OCI-LY1 (cell line): ENCODE results near the gene RALB.

ENCODE experiments used
- H2AFZ ChIP-seq: fragments of 200-600 bp; sonication (generic), shearing (Covaris generic); 2 replicates; pipeline ENCODE4 v1.6.0; 2014; ENCODE audit warnings: antibody characterized with exemption, mild to moderate bottlenecking, low read length
- H3F3A ChIP-seq: fragments of 200-600 bp; sonication (generic), shearing (Covaris generic); 2 replicates; pipeline ENCODE4 v1.6.0; 2014; ENCODE audit warnings: mild to moderate bottlenecking, antibody characterized with exemption, low read length, moderate library complexity; ENCODE audit not compliant: insufficient read depth
- H3K27ac ChIP-seq: fragments of 200-600 bp; sonication (generic); 2 replicates; pipeline ENCODE4 v1.5.1; 2014; ENCODE audit warnings: low read length, mixed run types, mild to moderate bottlenecking, low read depth; ENCODE audit not compliant: poor library complexity, severe bottlenecking
- H3K27me3 ChIP-seq: fragments of 200-600 bp; sonication (generic); 2 replicates; pipeline ENCODE4 v1.6.0; 2014; ENCODE audit warnings: antibody characterized with exemption, mild to moderate bottlenecking, low read length, moderate library complexity; ENCODE audit not compliant: insufficient read depth
- H3K36me3 ChIP-seq: fragments of 200-600 bp; sonication (generic); 2 replicates; pipeline ENCODE4 v1.6.1; 2014; ENCODE audit warnings: mild to moderate bottlenecking, antibody characterized with exemption, low read length, moderate library complexity, mixed read lengths; ENCODE audit not compliant: insufficient read depth
- H3K4me1 ChIP-seq: fragments of 200-600 bp; sonication (generic); 2 replicates; pipeline ENCODE4 v1.5.1; 2014; ENCODE audit warnings: mild to moderate bottlenecking, low read length, moderate library complexity; ENCODE audit not compliant: insufficient read depth, severe bottlenecking
- H3K4me2 ChIP-seq: fragments of 200-600 bp; sonication (generic), shearing (Covaris generic); 2 replicates; pipeline ENCODE4 v1.6.1; 2014; ENCODE audit warnings: low read length
- H3K4me3 ChIP-seq: fragments of 200-600 bp; sonication (generic); 2 replicates; pipeline ENCODE4 v1.5.1; 2014; ENCODE audit warnings: low read length, low read depth, mild to moderate bottlenecking, mixed read lengths; ENCODE audit not compliant: poor library complexity, severe bottlenecking
- H3K79me2 ChIP-seq: fragments of 200-600 bp; shearing (Covaris generic); 2 replicates; pipeline ENCODE4 v1.6.1; 2016; ENCODE audit warnings: mixed run types, low read length, mixed read lengths; ENCODE audit not compliant: insufficient read depth
- H3K9ac ChIP-seq: fragments of 200-600 bp; sonication (generic), shearing (Covaris generic); 2 replicates; pipeline ENCODE4 v1.6.1; 2014; ENCODE audit warnings: mild to moderate bottlenecking, low read length, mixed read lengths
- H3K9me2 ChIP-seq: fragments of 200-600 bp; sonication (generic), shearing (Covaris generic); 2 replicates; pipeline ENCODE4 v1.6.1; 2014; ENCODE audit warnings: low read depth, mild to moderate bottlenecking, low read length, mixed read lengths
- H3K9me3 ChIP-seq: fragments of 200-600 bp; shearing (Covaris generic); 2 replicates; pipeline ENCODE4 v1.6.1; 2014; ENCODE audit warnings: low read length, mixed read lengths
- H4K20me1 ChIP-seq: fragments of 200-600 bp; sonication (generic), shearing (Covaris generic); 2 replicates; pipeline ENCODE4 v1.6.0; 2016; ENCODE audit warnings: mild to moderate bottlenecking, low read length; ENCODE audit not compliant: insufficient read depth
- CTCF ChIP-seq: fragments of 200-600 bp; sonication (generic), shearing (Covaris generic); IDR thresholded peaks from 2 replicates; pipeline ENCODE4 v1.5.1; 2017; ENCODE audit warnings: mild to moderate bottlenecking, antibody characterized with exemption, low read length, moderate library complexity, mixed read lengths
- EZH2 ChIP-seq: fragments of 200-600 bp; sonication (generic), shearing (Covaris generic); IDR thresholded peaks from 2 replicates; pipeline ENCODE4 v1.8.0; 2017; ENCODE audit warnings: borderline replicate concordance, mixed run types, mild to moderate bottlenecking, antibody characterized with exemption, low read length, moderate library complexity, mixed read lengths

Gene RALB

DNA sequence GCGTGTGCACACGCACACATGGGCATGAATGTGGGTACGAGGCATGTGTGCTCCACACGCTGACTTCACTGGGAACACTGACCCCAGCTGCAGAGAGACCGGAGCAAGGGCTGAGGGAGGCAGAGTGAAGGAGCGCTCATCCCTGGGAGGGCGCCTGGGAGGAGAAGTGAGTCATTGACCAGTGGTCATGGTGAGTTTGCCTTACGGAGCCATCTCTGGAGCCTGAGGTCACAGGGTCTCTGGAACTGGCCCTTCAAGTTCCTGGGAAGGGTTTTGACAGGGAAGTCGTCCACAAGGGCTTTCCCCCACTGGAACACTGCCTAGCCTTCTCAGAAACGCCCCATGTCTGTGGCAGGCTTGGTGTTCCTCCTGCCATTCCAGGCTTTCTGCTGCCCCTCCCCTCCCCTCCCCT is 15.2 kb upstream of the RALB start:
- TF ChIP-seq CTCF = no peak
- TF ChIP-seq EZH2 = no peak
- Histone ChIP-seq H3K79me2 (no peaks in the 10 kb centered on the region), H3K4me1 (peaks cover 5% of the 10 kb centered on the region), H3K36me3 (no peaks in the 10 kb centered on the region; the same call in 1 of the 2 replicates), H3K9ac (no peak overlapping the region), H3K4me3 (no peak overlapping the region), H4K20me1 (no peaks in the 10 kb centered on the region), H2AFZ (no peak overlapping the region), H3K9me3 (no peaks in the 10 kb centered on the region), H3K27ac (no peak overlapping the region), H3K27me3 (no peaks in the 10 kb centered on the region), H3F3A (no peaks in the 10 kb centered on the region), H3K9me2 (no peaks in the 10 kb centered on the region), H3K4me2 (no peak overlapping the region)

GRCh38 chr2:120238728-120239487 is 13.7 kb upstream of the RALB start:
- Histone ChIP-seq H3K9ac (no peak overlapping the region), H4K20me1 (no peaks in the 10 kb centered on the region), H3K4me3 (no peak overlapping the region), H3K27ac (no peak overlapping the region), H3K9me3 (no peaks in the 10 kb centered on the region), H3K36me3 (no peaks in the 10 kb centered on the region; the same call in 1 of the 2 replicates), H3K27me3 (no peaks in the 10 kb centered on the region), H3K4me1 (no peaks in the 10 kb centered on the region), H3K4me2 (no peak overlapping the region), H2AFZ (no peak overlapping the region), H3K9me2 (no peaks in the 10 kb centered on the region), H3K79me2 (no peaks in the 10 kb centered on the region), H3F3A (no peaks in the 10 kb centered on the region)
- no peak for TF ChIP-seq EZH2

DNA sequence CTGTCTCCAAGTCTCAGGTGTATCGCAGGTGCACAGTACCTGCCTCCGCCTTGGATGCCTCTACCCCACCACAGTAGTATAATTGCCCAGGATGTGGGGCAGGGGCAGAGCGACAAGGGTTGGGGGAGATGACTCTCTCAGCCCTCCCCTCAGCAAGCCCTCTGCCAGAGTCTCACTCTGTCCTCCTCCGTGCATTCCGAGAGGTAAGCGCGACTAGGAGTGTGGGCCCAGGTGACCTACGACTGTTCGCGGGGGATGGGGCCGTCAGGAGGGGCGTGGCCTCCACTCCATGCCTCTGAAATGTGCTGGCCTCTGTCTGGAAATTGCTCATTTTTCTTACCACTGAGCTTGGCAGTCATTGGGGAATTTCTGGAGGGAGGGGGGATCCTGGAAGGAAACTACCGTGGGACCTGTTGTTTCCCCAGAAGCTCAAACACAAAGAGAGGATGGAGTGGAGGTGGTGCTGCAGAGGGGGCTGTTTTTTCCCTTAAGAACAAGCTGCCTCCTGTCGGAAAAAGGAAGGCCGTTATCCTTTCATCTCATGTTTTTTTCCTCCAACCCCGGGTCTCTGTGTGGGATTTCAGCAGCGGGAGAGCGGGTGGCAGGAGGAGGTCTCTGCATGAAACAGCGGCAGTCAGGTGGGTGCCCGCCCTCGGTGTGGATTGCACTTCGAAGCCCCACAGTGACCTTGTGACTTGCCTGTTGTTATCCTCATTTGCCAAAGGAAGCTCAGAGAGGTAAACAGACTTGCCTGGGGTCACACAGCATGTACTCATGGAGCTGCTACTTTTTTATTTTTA is 13.0 kb upstream of the RALB start:
- Histone ChIP-seq H4K20me1 (no peaks in the 10 kb centered on the region), H3K36me3 (no peaks in the 10 kb centered on the region), H2AFZ (no peak overlapping the region), H3K4me2 (no peak overlapping the region), H3K79me2 (no peaks in the 10 kb centered on the region), H3K27ac (no peak overlapping the region), H3K9ac (no peak overlapping the region), H3K4me3 (no peak overlapping the region), H3K27me3 (no peaks in the 10 kb centered on the region), H3F3A (no peaks in the 10 kb centered on the region), H3K9me2 (no peaks in the 10 kb centered on the region), H3K4me1 (no peaks in the 10 kb centered on the region), H3K9me3 (no peaks in the 10 kb centered on the region)
- no peak for TF ChIP-seq EZH2
- no peak for TF ChIP-seq CTCF
